Measurements from ENCODE around the gene CTSL. TPM values are rescaled to one million over a fixed set of nuclear protein-coding genes. Genes with fewer than 3 reads are reported as not detected.

Gene CTSL
- total RNA-seq, 1 experiment from 2014 or later = 63.2 TPM

DNA sequence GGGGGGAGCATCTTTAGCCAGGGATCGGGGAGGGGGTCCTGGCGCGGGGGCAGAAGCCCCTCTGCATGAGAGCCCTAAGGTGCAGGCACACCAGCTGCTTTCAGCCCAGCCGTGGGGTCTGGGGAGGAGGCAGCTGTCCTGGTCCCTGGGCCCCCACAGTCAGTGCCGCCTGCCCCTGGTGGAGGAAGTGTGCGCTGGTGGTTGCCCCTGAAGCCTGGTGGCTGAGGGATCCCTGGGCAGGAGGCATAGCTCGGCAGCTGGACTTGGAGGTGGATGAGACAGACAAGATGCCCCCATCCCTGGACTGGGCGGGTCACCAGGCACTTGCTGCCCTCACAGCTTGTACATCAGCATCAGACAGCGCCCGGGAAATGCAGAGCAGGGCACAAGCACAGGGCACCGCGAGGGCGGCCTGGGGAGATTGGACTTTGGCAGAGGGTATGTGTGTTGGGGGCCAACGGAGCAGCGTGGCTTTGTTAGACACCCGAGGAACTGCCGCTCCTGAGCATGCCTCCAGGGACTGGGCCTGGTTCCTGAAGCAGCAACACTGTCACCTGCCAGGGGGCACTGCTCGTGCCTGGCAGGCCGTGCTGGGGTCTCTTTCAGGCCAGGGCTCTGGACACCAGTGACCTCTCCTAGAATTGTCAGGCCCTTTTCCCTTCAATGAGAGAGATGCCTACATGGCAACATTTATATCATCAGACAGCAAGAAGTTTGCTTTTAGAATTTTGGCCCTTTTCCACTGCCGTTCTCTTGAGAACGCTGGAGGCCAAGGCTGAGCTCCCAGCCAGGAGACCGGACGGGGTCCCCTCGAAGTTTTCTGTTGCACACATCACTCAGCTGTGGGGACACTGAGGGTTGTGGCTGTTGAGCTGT, 41.9 kb upstream of the CTSL start:
- CTCF ChIA-PET = no interaction called here
- no TSS peak for BruUV-seq (replicated peaks)
- Histone ChIP-seq H2AFZ (ENCODE audit: low read length) (0 out of 2 replicates have a peak overlapping the region, but pooled peaks have one; percentile 50), H3K9me3 (ENCODE audit: low read length) (no peaks in the 10 kb centered on the region), H3K79me2 (ENCODE audit: low read length) (no peaks in the 10 kb centered on the region), H3K4me2 (ENCODE audit: low read length) (no peak overlapping the region), H3K4me1 (ENCODE audit: insufficient read depth, low read length) (peaks cover 10% of the 10 kb centered on the region; the same call in 1 of the 2 replicates), H4K20me1 (ENCODE audit: low read length) (no peaks in the 10 kb centered on the region), H3K4me3 (ENCODE audit: low read length) (no peak overlapping the region), H3K27me3 (ENCODE audit: low read length) (no peaks in the 10 kb centered on the region), H3K9ac (ENCODE audit: low read length) (no peak overlapping the region), H3K27ac (ENCODE audit: low read length) (no peak overlapping the region), H3K9me2 (replicated peaks; ENCODE audit: low read length) (no peaks in the 10 kb centered on the region), H3K36me3 (ENCODE audit: low read depth, low read length) (no peaks in the 10 kb centered on the region), H3F3A (ENCODE audit: low read length, unreplicated experiment) (no peaks in the 10 kb centered on the region)
- POLR2A ChIA-PET (ENCODE audit: unreplicated experiment) = no interaction called here
- TF ChIP-seq, protein P1, sequence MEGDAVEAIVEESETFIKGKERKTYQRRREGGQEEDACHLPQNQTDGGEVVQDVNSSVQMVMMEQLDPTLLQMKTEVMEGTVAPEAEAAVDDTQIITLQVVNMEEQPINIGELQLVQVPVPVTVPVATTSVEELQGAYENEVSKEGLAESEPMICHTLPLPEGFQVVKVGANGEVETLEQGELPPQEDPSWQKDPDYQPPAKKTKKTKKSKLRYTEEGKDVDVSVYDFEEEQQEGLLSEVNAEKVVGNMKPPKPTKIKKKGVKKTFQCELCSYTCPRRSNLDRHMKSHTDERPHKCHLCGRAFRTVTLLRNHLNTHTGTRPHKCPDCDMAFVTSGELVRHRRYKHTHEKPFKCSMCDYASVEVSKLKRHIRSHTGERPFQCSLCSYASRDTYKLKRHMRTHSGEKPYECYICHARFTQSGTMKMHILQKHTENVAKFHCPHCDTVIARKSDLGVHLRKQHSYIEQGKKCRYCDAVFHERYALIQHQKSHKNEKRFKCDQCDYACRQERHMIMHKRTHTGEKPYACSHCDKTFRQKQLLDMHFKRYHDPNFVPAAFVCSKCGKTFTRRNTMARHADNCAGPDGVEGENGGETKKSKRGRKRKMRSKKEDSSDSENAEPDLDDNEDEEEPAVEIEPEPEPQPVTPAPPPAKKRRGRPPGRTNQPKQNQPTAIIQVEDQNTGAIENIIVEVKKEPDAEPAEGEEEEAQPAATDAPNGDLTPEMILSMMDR (conservative IDR thresholded peaks at IDR 0.05; ENCODE audit: low read depth, low read length) = no peak
- TF ChIP-seq EZH2phosphoT487 (IDR thresholded peaks at IDR 0.05; ENCODE audit: borderline replicate concordance, low read length) = no peak
- no peak for ATAC-seq
- intact Hi-C loops (cut with micrococcal nuclease) = loop anchor here (1.0 to 10.0 kb wide), 2 partner anchors 51 to 129 kb away; no protein-coding TSS in a partner anchor
- DNase-seq = no peak

DNA sequence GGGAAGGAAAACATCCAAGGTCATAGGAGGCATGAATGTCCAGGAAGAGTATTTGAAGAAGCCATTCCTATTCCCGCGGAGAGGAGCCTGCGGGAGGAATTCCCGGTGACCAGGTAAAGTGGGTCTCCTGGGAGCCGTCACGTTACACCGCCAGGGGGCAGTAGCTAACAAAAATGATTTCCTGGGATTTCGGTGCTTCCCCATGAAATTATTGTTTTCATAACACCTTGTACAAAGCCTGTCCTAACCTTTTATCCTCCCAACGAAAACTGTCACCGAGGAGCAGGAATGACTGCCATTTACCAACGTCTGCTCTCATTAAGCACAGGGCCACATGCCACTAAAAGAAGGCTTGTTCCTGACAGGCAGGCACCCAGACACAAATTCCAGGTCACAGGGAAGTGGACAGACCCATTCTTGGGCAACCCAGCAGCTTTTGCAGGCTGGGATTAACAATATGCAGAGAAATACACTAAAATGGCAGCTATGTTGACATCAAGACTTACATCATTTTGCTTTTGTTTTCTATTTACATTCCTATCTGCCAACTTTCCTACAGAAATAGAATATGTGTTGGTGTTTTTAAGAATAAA, 41.2 kb upstream of the CTSL start:
- no peaks in the 10 kb centered on the region for H3K9me2 ChIP-seq (replicated peaks; ENCODE audit: low read length)
- CTCF ChIA-PET = no interaction called here
- no peak overlapping the region for H3K4me3 ChIP-seq (ENCODE audit: low read length)
- no peaks in the 10 kb centered on the region for H3K79me2 ChIP-seq (ENCODE audit: low read length)
- H3K27ac ChIP-seq (ENCODE audit: low read length) = no peak overlapping the region
- H3K4me1 ChIP-seq (ENCODE audit: insufficient read depth, low read length) = peaks cover 10% of the 10 kb centered on the region; the same call in 1 of the 2 replicates
- no peak overlapping the region; the same call in 1 of the 2 replicates for H3K4me2 ChIP-seq (ENCODE audit: low read length)
- ATAC-seq (peak; percentile 58), DNase-seq (peak; percentile 69)
- no peaks in the 10 kb centered on the region for H3K9me3 ChIP-seq (ENCODE audit: low read length)
- H2AFZ ChIP-seq (ENCODE audit: low read length) = peak overlapping the region; percentile 50
- intact Hi-C loops (cut with micrococcal nuclease) = loop anchor here (1.0 to 10.0 kb wide), 2 partner anchors 50 to 129 kb away; no protein-coding TSS in a partner anchor
- no peaks in the 10 kb centered on the region for H3K36me3 ChIP-seq (ENCODE audit: low read depth, low read length)
- no TSS peak for BruUV-seq (replicated peaks)
- POLR2A ChIA-PET (ENCODE audit: unreplicated experiment) = no interaction called here
- no peaks in the 10 kb centered on the region for H3F3A ChIP-seq (ENCODE audit: low read length, unreplicated experiment)
- H3K9ac ChIP-seq (ENCODE audit: low read length) = no peak overlapping the region
- no peaks in the 10 kb centered on the region for H3K27me3 ChIP-seq (ENCODE audit: low read length)
- H4K20me1 ChIP-seq (ENCODE audit: low read length) = no peaks in the 10 kb centered on the region
- TF ChIP-seq EZH2phosphoT487 (IDR thresholded peaks at IDR 0.05; ENCODE audit: borderline replicate concordance, low read length) = no peak
- TF ChIP-seq EZH2 (IDR thresholded peaks at IDR 0.05; ENCODE audit: low read length, unreplicated experiment) = no peak
- TF ChIP-seq, protein P1 (conservative IDR thresholded peaks at IDR 0.05; ENCODE audit: low read depth, low read length) = peak; percentile 76

All from PC-3 (cell line).